ENCODE data around the gene S100A5.
"Not testable (repeated sequence)": the region's sequence is repeated elsewhere in the genome, so short reads cannot be mapped to it uniquely, and the experiment has no call there.

S100A5 gene, protein sequence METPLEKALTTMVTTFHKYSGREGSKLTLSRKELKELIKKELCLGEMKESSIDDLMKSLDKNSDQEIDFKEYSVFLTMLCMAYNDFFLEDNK

DNA sequence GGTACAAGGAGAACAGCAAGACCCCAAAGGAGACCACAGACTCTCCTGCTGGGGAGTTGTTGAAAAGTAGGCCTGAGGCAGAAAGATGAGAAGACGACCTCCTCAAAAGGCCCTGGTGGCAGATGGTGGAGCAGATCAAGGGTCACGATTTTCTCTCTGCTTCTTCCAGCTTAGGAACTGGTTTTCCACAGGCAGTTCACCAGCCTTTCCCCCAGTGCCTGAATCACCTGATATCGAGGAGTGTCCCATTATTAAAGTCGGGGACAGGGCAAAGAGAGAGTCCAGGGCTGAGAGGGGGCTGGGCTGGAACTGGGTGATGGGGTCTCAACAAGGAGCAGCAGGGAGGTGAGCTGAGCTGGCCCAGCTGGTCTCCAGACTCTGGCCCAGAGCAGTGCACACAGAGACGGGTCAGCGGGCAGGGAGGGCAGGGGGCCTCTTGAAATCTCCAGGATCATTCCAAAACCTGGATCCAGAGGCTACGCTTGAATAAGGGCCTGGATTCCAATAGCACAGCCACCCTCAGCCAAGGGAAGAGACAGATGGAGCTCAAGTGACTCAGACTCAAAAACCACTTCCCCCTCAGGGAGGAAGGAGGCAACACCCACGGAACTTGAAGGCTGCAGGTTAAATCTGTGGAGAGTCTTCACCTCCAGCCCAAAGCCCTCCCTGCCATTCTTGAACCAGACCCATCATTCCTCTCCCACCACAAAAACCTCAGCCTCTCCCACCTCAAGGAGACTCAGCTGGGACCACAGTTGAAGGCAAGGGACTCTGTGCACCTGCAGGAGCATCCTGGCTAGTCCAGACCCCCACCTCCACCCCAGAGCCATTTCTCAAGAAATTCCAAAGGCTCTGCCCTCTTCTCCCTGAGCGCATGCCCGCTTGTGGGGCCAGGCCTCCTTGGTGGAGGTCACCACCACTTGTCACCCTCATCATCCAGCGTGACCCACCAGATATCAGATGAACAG is at the start of gene S100A5:
S100A5 (minus strand) TSS at position 541 of the 968 bp plus-strand sequence. CDS start 743 bp downstream, outside the sequence.
- no peak for DNase-seq (ENCODE audit: low read depth)

DNA sequence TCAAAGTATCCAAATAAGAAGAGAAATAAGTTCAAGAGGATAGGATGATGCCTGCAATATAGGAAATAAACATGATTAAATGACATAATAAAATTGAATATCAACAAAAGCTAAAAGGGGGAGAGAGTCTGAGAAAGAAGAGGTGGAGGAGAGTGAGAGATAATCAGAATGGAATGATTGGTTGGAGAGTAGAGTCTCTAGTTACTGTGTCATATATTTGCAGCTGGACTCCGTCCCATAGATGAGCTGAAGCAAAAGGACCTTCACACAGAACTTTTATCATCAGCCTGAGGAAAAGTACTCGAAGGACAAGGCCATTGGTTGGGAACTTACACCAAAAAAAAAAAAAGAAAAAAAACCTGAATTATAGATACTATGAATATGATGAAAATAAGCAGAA is 47.7 kb upstream of the S100A5 start:
- no peak for DNase-seq (ENCODE audit: low read depth)

DNA sequence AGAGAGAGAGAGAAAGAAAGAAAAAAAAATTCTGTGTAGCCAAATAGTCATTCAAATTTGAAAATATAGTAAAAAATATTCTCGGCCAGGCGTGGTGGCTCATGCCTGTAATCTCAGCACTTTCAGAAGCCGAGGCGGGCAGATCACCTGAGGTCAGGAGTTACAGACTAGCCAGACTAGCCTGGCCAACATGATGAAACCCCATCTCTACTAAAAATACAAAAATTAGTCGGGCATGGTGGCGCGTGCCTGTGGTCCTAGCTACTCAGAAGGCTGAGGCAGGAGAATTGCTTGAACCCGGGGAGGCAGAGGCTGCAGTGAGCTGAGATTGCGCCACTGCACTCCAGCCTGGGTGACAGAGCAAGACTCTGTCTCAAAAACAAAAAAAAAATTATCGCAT is 47.3 kb upstream of the S100A5 start:
- not testable (repeated sequence) for DNase-seq (ENCODE audit: low read depth)

DNA sequence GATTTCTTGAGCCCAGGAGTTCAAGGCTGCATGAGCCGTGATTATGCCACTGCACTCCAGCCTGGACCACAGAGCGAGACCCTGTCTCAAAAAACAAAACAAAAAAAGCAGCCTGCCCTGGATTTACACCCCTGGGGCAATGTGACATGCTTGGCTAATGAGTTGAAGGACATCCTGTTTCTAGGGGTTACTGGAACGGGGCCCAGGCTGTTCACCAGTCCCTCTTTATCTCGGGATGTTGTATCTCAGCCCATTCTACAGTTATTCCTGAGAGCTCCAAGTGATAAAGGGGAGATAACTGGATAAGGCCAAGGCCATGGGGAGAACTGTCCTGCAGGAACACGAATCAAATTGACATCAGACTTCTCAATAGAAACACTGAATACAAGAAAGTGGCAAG is 46.6 kb upstream of the S100A5 start:
- DNase-seq (ENCODE audit: low read depth) = no peak

DNA sequence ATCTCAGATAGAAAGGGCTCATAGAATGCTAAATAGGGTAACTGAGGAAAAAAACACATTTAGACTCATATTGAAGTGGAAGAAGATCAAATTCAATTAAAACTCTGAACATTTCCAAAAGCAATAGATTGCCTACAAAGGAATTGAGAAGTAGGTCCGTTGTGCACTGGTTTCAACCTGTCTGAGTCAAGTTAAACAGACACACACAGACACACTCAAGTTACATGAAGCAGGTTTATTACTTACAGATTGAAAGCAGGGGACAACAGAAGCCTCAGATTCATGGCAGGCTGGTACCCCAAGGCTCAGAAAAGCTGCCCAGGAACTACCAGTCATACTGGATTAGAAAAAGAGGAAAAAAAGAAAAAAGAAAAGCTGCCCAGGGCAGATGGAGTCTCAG is 45.6 kb upstream of the S100A5 start:
- no peak for DNase-seq (ENCODE audit: low read depth)

DNA sequence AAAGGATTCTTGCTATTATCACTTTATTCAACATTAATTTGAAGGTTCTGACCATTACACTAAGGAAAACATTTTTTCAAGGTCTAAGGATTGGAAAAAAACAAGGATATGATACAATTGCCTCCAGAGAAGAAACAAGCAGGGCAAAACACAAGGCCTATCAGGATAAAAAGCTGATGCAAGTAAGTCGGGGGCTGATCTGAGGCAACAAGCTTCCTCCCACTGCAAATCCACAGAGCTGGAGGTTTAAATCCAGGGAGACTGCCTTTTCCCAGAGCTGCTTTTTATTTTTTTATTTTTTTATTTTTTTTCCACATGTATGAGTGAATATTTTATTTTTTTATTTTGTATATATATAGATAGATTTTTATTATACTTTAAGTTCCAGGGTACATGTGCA is 44.3 kb upstream of the S100A5 start:
- peak; percentile 31 for DNase-seq (ENCODE audit: low read depth)

DNA sequence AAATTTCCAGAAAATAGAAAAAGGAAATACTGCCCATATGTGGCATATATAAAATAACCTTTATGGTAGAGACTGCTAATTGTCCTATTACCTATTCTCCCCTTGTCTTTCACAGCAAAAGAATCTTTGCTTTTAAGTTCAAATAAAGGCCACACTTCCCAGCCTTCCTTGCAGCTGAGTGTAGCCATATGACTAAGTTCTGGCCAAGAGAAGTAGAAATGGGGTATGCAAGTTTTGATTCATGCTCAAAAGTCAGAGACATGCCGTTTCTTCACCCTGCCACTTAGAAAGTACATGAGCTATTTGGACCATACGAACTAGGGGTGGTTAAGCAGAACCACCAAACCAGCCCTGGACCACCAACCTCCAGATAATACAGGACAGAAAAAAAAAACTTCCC is 43.2 kb upstream of the S100A5 start:
- DNase-seq (ENCODE audit: low read depth) = peak; percentile 35

DNA sequence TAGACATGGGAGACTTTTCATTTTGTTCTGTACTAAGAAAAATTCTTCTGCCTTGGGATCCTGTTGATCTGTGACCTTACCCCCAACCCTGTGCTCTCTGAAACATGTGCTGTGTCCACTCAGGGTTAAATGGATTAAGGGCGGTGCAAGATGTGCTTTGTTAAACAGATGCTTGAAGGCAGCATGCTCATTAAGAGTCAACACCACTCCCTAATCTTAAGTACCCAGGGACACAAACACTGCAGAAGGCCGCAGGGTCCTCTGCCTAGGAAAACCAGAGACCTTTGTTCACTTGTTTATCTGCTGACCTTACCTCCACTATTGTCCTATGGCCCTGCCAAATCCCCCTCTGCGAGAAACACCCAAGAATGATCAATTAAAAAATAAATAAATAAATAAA is 42.8 kb upstream of the S100A5 start:
- DNase-seq (ENCODE audit: low read depth) = not testable (repeated sequence)

DNA sequence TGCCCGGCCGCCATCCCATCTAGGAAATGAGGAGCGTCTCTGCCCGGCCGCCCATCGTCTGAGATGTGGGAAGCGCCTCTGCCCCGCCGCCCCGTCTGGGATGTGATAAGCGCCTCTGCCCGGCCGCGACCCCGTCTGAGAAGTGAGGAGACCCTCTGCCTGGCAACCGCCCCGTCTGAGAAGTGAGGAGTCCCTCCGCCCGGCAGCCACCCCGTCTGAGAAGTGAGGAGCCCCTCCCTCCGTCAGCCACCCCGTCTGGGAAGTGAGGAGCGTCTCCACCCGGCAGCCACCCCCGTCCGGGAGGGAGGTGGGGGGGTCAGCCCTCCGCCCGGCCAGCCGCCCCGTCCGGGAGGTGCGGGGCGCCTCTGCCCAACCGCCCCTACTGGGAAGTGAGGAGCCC is 42.1 kb upstream of the S100A5 start:
- not testable (repeated sequence) for DNase-seq (ENCODE audit: low read depth)

DNA sequence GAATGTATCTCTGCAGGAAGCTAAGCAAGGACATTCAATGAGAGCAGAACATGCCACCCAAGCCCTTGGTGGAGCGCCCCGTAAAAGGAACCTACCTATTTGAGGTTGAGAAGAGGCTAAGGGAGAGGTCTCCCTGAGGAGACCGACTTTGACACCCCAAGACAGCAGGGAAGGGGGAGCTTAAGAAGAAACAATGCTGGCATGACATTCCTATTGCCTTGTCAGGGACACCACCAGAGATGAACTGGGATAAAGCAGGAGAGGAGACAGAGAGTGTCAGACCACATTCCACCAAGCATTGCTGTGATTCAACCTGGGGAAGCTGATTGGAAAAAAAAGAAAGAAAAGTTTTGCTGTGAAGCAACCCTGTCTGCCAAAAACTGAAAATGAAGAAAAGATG is 38.2 kb upstream of the S100A5 start:
- DNase-seq (ENCODE audit: low read depth) = no peak

DNA sequence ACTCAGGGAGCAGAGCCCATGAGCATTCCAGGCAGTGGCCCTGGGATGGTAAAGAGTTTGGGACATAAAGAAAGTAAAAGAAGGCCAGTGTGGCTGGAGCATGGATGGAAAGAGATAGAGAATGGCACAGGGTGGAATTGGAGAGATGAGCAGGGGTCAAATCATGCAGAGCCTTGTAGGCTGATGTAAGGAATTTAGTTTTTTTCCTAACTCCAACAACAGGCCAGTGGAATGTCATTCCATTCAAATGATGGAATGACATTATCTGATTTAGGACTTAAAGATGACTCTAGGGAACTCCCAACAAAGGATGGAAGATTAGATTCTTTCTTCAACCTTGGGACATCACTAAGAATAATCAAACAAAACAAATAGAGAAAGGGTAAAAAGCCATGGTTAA is 37.8 kb upstream of the S100A5 start:
- DNase-seq (ENCODE audit: low read depth) = peak; percentile 52

DNA sequence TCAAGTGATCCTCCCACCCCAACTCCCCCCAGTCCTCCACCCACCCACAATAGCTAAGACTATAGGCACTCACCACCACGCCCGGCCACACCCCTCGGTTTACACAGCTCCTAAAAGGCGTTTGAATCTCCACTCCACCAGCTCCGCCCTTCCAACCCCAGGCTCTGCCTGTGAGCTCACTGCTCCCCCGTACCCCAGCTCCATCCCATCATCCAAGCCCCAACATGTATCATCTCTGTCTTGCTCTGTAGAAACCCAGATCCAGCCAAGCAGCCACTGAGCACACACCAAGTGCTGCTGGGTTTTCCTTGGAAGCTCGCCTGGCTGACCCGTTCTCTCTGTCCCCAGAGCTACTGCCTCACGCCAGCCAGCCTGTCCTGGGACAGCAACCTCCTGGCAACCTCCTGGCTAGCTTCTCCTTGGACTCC is 36.9 kb upstream of the S100A5 start:
- no peak for DNase-seq (ENCODE audit: low read depth)

DNA sequence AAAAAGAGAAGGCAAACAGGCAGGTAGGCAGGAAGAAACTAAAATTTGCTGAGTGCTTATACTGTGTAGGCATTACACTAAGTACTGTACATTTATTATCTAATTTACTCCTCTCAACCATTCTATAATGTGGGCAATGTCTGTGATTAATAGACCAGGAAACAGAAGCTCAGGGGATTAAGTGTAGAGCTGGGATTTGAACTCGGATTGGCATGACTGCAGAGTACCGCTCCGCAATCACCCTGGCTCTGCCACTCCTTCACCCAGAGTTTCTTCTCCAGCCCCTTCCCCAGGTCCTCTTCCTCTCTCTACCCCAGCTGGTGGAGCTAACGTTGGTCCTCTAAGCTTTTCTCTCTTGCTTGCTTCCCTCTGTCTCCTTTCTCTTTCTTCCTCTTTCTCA is 36.4 kb upstream of the S100A5 start:
- DNase-seq (ENCODE audit: low read depth) = no peak

DNA sequence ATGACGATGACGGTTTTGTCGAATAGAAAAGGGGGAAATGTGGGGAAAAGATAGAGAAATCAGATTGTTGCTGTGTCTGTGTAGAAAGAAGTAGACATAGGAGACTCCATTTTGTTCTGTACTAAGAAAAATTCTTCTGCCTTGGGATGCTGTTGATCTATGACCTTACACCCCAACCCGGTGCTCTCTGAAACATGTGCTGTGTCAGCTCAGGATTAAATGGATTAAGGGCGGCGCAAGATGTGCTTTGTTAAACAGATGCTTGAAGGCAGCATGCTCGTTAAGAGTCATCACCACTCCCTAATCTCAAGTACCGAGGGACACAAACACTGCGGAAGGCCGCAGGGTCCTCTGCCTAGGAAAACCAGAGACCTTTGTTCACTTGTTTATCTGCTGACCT is 34.8 kb upstream of the S100A5 start:
- peak; percentile 14 for DNase-seq (ENCODE audit: low read depth)

DNA sequence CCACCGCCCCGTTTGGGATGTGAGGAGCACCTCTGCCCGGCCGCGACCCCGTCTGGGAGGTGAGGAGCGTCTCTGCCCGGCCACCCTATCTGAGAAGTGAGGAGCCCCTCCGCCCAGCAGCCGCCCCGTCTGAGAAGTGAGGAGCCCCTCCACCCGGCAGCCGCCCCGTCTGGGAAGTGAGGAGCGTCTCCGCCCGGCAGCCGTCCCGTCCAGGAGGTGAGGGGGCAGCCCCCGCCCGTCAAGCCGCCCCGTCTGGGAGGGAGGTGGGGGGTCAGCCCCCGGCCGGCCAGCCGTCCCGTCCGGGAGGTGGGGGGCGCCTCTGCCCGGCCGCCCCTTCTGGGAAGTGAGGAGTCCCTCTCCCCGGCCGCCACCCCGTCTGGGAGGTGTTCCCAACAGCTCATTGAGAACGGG is 34.4 kb upstream of the S100A5 start:
- not testable (repeated sequence) for DNase-seq (ENCODE audit: low read depth)

DNA sequence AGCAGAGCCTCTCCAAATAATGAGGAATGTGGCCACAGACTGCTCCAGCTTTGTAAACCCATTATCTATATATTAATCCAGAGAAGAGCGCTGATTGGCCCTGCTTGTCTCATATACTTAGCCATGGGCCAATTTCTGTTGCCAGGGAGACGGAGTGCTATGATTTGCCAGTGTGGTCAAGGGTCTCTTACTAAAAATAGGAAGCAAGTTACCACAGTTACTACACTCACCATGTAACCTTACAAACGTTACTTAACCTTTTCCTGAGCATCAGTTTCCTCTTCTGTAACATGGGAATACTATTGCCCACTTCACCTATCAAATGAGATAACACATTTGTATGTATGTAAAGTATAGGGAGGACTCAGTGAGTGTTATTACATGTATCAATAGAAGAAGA is 32.6 kb upstream of the S100A5 start:
- peak; percentile 11 for DNase-seq (ENCODE audit: low read depth)

DNA sequence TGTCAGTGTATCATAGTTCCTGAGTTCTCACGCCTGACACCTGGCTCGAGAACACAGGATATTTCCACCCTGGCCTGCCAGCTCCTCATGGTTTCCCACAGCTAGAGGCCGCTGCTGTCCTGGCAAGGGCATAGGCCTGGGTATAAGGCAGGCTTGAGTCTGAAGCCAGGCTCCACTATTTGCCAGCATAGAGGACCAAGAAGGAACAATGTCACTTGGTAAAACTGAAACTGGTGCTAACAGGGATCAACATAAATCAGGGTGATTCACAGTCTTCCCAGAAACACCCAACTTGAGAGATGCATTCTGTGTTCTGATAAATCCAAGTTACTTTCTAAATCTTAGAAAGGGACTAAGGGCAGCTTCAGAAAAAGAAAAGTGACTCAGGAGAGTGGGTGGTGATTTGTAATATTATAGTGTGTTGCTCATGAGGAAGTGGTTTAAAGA is 31.9 kb upstream of the S100A5 start:
- DNase-seq (ENCODE audit: low read depth) = peak; percentile 81

DNA sequence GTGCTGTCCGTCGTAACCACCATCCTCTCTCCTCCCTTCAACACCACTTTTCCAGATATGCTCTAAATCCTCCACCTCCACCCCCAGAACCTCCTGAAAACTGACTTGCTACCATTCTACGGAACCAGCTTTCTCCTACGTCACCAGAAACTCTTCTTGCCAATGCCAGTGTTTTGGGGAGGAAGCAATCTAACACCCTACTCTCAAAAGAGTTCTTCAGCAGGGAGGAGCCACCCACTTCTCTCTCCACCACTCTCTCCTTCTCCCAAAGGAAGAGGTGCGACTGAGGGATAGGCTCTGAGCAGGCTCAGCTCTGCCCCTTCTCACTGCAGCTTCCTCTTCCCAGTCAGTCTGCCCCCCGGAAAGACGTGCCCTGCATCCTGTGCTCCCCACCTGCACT is 31.0 kb upstream of the S100A5 start:
- no peak for DNase-seq (ENCODE audit: low read depth)

DNA sequence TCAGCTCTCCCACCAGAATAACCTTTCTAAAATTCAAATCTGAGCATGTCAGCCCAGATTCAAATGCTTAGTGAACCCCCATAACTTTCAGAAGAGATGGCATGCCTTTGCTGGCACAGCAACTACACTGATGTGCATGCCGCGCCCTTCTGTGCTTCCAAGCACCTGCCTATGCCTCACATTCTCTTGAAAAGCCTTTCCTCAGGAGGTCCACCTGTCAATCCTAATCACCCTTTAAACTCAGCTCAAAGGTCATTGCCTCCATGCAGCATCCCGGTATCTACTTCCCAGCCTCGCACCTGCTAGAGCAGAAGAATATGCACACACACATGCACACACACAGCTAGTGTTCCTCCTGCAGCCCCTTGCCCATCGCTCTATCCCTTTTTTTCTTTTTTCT is 30.1 kb upstream of the S100A5 start:
- no peak for DNase-seq (ENCODE audit: low read depth)

DNA sequence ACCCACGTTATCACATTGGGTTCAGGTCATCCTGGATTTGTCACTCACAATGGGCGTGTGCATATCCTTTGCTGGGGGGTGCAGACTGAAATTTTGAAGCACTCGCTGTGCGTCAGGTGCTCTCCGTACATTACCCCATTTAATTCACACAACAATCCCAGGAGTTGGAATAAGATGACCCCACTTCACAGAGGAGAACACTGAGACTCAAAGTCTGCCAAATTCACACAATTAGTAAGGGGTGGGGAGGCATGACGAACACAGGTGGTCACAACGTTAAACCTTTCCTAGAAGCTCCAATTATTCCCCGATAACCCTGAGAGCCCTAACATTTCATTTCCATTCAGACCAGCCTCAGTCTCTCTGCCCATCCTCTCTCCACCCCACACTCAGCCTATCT is 28.7 kb upstream of the S100A5 start:
- no peak for DNase-seq (ENCODE audit: low read depth)

DNA sequence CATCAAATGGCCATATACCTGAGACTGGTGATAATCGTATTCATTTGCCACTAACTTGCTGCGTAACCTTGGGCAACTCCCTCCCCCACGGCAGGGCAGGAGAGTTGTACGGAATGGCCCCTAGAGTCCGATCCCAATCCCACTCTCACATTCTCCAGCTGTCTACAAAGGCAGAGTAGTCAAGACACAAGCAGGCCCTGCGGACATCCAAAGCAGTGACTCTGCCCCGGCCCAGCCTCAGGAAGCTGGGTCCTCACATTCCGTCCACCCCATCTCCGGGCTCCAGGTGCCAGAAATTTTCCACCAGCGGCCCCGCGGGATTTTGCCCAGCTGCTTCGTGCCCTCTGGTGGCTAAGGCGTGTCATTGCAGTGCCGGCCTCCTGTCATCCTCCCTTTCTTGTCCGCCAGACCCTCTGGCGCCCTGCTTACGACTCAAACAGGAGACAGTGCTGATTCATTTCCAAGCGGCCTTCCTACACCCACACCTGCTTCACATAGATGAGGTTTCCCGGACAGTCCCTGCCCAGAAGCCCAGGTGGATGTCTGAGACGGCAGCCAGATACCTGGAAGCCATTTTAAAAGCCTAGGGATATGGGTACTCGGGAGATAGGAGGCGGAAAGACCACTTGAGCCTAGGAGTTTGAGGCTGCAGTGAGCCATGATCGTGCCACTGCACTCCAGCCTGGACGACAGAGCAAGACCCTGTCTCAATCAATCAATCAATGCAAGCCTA is 27.8 kb upstream of the S100A5 start:
- peak; percentile 72 for DNase-seq (ENCODE audit: low read depth)

DNA sequence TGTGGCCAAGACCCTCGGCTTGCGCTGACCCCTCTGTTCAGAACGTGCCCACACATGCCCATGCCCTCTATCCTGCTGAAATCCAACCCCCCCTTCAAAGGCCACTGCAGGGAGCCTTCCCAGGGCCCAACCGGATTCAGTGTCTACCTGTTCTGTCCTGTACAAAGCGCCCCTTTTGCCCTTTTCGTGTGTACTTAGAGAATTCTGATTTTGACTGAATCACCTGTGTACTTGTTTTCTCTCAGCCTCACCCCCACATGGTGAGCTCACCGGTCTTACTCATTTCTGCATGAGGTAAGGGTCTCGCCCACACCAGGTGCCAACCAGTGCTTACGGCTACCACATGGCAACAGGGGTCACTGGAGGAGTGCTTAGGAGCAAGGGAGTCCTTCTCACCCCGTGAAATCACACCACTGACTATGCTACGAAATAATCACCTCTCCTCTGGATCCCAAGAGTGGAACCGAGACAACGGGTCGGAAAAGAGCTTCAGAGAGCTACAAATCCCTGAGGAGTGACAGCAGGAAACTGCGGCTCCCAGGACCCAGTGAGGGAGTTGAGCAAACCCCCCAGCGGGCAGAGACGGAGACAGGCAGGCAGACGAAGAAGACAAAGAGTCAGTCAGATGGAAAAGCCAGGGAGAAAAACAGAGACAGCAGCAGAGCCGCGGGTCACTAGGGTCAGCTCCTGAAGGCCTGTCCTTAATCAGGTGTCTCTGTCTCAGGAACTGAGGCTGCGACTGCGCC is 27.1 kb upstream of the S100A5 start:
- peak; percentile 74 for DNase-seq (ENCODE audit: low read depth)
